CD14-positive monocyte (primary cell): ENCODE measurements around the gene PIGBOS1. TPM values are rescaled to one million over a fixed set of nuclear protein-coding genes. Genes with fewer than 3 reads are reported as not detected.

ENCODE experiments used
- DNase-seq, 3 donors: peaks; one replicate each; pipeline ENCODE4 v3.0.0-alpha.2; 2011 to 2022
- H2AFZ ChIP-seq: 2 replicates; pipeline ENCODE4 v1.6.0; 2012; ENCODE audit warnings: mild to moderate bottlenecking, low read depth, low read length, inconsistent platforms; ENCODE audit not compliant: insufficient read depth, poor library complexity, severe bottlenecking
- H3K27ac ChIP-seq, 2 donors: 1 replicate in 1 of 2; 2 replicates in 1 of 2; pipeline ENCODE4 v1.5.1; 2012 to 2013; ENCODE audit warnings: low read length in 2 of 2, control low read depth in 1 of 2, inconsistent platforms in 1 of 2, low read depth in 1 of 2, mild to moderate bottlenecking in 1 of 2
- H3K27me3 ChIP-seq, 2 donors: one replicate each; pipeline versions ENCODE4 v1.6.0 to v1.6.1; 2011 to 2013; ENCODE audit warnings: low read length in 2 of 2; ENCODE audit not compliant: control insufficient read depth in 2 of 2, insufficient read depth in 2 of 2
- H3K36me3 ChIP-seq, 2 donors: replicated peaks in 1 of 2; 1 replicate in 1 of 2; 2 replicates in 1 of 2; pipeline versions ENCODE4 v1.5.1 to v1.6.1; 2012 to 2013; ENCODE audit warnings: low read length in 2 of 2, control low read depth in 1 of 2, inconsistent platforms in 1 of 2, mild to moderate bottlenecking in 1 of 2; ENCODE audit not compliant: insufficient read depth in 2 of 2, control insufficient read depth in 1 of 2
- H3K4me1 ChIP-seq, 2 donors: 1 replicate in 1 of 2; 2 replicates in 1 of 2; pipeline versions ENCODE4 v1.5.1 to v1.6.1; 2012 to 2013; ENCODE audit warnings: low read length in 2 of 2, control low read depth in 1 of 2, inconsistent platforms in 1 of 2, mild to moderate bottlenecking in 1 of 2, moderate library complexity in 1 of 2; ENCODE audit not compliant: insufficient read depth in 2 of 2, control insufficient read depth in 1 of 2
- H3K4me2 ChIP-seq: replicated peaks from 2 replicates; pipeline ENCODE3; 2012; ENCODE audit warnings: low read length, moderate library complexity, mild to moderate bottlenecking; ENCODE audit not compliant: poor library complexity, severe bottlenecking; ENCODE audit errors: extremely low read depth
- H3K4me3 ChIP-seq, 3 experiments: fragments of 200-600 bp in 1 of 3; sonication (generic) in 1 of 3; replicated peaks in 1 of 3; 1 replicate in 2 of 3; 2 replicates in 1 of 3; pipeline ENCODE4 v1.5.1; 2011 to 2013; ENCODE audit warnings: low read length in 3 of 3, mild to moderate bottlenecking in 3 of 3, control low read depth in 2 of 3, low read depth in 2 of 3, inconsistent platforms in 1 of 3, moderate library complexity in 1 of 3
- H3K79me2 ChIP-seq: 2 replicates; pipeline ENCODE4 v1.6.0; 2012; ENCODE audit warnings: mild to moderate bottlenecking, control low read depth, inconsistent platforms, low read length, moderate library complexity; ENCODE audit not compliant: insufficient read depth
- H3K9ac ChIP-seq: 2 replicates; pipeline ENCODE4 v1.6.0; 2017; ENCODE audit warnings: low read length, mild to moderate bottlenecking; ENCODE audit not compliant: insufficient read depth, poor library complexity, severe bottlenecking
- H3K9me3 ChIP-seq, 2 donors: replicated peaks in 1 of 2; 1 replicate in 1 of 2; 2 replicates in 1 of 2; pipeline versions ENCODE4 v1.5.1 to v1.6.1; 2012 to 2013; ENCODE audit warnings: low read length in 2 of 2, control low read depth in 1 of 2; ENCODE audit not compliant: control insufficient read depth in 1 of 2, insufficient read depth in 1 of 2
- H4K20me1 ChIP-seq: 2 replicates; pipeline ENCODE4 v1.6.0; 2012; ENCODE audit warnings: mild to moderate bottlenecking, low read length, control low read depth, moderate library complexity; ENCODE audit not compliant: insufficient read depth
- H3K27ac Mint-ChIP-seq, 7 donors: one replicate each; pipeline ENCODE4 v1.8.0; 2020; ENCODE audit warnings: mild to moderate bottlenecking in 7 of 7, mixed read lengths in 7 of 7, moderate library complexity in 6 of 7, inconsistent platforms in 2 of 7
- H3K27me3 Mint-ChIP-seq, 3 donors: one replicate each; pipeline ENCODE4 v1.8.0; 2021 to 2022; ENCODE audit warnings: low read depth in 3 of 3, mild to moderate bottlenecking in 3 of 3, mixed read lengths in 3 of 3, moderate library complexity in 3 of 3, inconsistent platforms in 1 of 3
- H3K36me3 Mint-ChIP-seq, 2 donors: one replicate each; pipeline ENCODE4 v1.8.0; 2020; ENCODE audit warnings: mixed read lengths in 2 of 2, inconsistent platforms in 1 of 2, mild to moderate bottlenecking in 1 of 2
- H3K4me1 Mint-ChIP-seq: one replicate; pipeline ENCODE4 v1.8.0; 2020; ENCODE audit warnings: mild to moderate bottlenecking, mixed read lengths
- H3K4me3 Mint-ChIP-seq, 2 donors: one replicate each; pipeline ENCODE4 v1.8.0; 2020; ENCODE audit warnings: mild to moderate bottlenecking in 2 of 2, mixed read lengths in 2 of 2, moderate library complexity in 1 of 2
- H3K9me3 Mint-ChIP-seq, 7 donors: one replicate each; pipeline ENCODE4 v1.8.0; 2020 to 2022; ENCODE audit warnings: mixed read lengths in 7 of 7, mild to moderate bottlenecking in 6 of 7, moderate library complexity in 6 of 7, inconsistent platforms in 2 of 7
- WGBS: methylation state at CpG from one replicate; pipeline ENCODE4 v1.1.5; 2013; ENCODE audit warnings: missing lambda C conversion rate; ENCODE audit not compliant: insufficient coverage; 5-methylcytosine and 5-hydroxymethylcytosine counted together
- intact Hi-C, 2 donors: fragments of 100-400 bp; cut with micrococcal nuclease; formaldehyde crosslinking; loops; one replicate each; pipeline versions ENCODE4 v1.15.0 to v1.15.1; 2023
- polyA plus RNA-seq, 3 donors: library from polyadenylated mRNA; depleted of rRNA in 1 of 3; unstranded in 2 of 3; stranded (reverse) in 1 of 3; fragments of 300-500 nt in 2 of 3; fragments of >200 nt in 1 of 3; fragmentation: Illumina TruSeq in 2 of 3; gene quantifications; 1 replicate in 2 of 3; 2 replicates in 1 of 3; pipeline ENCODE4 v1.2.3, GENCODE V29; 2012 to 2021
- TF ChIP-seq, protein P1 (sequence below): fragments of 200-600 bp; IDR thresholded peaks from one replicate; pipeline ENCODE4 v1.8.0; 2022; ENCODE audit warnings: antibody characterized with exemption, mild to moderate bottlenecking

The PIGBOS1 gene
- polyA plus RNA-seq, 3 donors: 29.4 to 69.7 (median 67.3) TPM

- 93% methylated on average over 2 of the region's 2 CpGs for WGBS
- Histone ChIP-seq H3K27ac (no peak overlapping the region), H3K9me3 (no peaks in the 10 kb centered on the region), H3K4me2 (no peak overlapping the region), H4K20me1 (no peaks in the 10 kb centered on the region), H3K4me1 (peaks cover 13 to 15% of the 10 kb centered on the region in 2 donors), H3K36me3 (peaks cover 68 to 78% of the 10 kb centered on the region in 2 donors), H3K27me3 (no peaks in the 10 kb centered on the region), H3K79me2 (no peaks in the 10 kb centered on the region), H3K4me3 (no peak overlapping the region), H2AFZ (no peak overlapping the region), H3K9ac (no peak overlapping the region)
- peaks cover 20% of the 10 kb centered on the region for H3K4me1 Mint-ChIP-seq
- peaks cover 0 to 2% (median 0%) of the 10 kb centered on the region in 3 donors for H3K27me3 Mint-ChIP-seq
- intact Hi-C loops: no loop called here
- no peak for DNase-seq
- H3K9me3 Mint-ChIP-seq: no peaks in the 10 kb centered on the region
- H3K27ac Mint-ChIP-seq: peak overlapping the region in 2 of 7 donors; percentile 68 to 76
- H3K4me3 Mint-ChIP-seq: no peak overlapping the region
- TF ChIP-seq, protein P1, sequence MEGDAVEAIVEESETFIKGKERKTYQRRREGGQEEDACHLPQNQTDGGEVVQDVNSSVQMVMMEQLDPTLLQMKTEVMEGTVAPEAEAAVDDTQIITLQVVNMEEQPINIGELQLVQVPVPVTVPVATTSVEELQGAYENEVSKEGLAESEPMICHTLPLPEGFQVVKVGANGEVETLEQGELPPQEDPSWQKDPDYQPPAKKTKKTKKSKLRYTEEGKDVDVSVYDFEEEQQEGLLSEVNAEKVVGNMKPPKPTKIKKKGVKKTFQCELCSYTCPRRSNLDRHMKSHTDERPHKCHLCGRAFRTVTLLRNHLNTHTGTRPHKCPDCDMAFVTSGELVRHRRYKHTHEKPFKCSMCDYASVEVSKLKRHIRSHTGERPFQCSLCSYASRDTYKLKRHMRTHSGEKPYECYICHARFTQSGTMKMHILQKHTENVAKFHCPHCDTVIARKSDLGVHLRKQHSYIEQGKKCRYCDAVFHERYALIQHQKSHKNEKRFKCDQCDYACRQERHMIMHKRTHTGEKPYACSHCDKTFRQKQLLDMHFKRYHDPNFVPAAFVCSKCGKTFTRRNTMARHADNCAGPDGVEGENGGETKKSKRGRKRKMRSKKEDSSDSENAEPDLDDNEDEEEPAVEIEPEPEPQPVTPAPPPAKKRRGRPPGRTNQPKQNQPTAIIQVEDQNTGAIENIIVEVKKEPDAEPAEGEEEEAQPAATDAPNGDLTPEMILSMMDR: no peak
- peaks cover 63 to 68% of the 10 kb centered on the region in 2 donors for H3K36me3 Mint-ChIP-seq
These were observed 43.7 kb upstream of the PIGBOS1 start for GRCh38 chr15:55362641-55363040.

DNA sequence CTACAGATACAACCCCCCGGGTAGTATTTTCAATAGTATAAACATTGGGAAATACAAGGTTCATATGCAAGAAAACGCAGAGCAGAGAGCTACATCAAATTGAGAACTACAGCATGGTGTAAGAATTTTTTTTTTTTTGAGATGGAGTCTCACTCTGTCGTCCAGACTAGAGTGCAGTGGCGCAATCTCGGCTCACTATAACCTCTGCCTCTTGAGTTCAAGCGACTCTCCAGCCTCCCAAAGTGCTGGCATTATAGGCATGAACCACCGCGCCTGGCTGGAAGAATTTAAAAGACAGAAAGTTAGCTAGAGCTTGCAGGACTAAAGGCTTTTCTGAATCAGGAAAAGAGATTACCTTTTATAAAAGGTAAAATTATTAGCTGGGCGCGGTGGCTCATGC, 42.1 kb upstream of the PIGBOS1 start:
- peaks cover 73 to 79% of the 10 kb centered on the region in 2 donors for H3K36me3 Mint-ChIP-seq
- peaks cover 68 to 94% of the 10 kb centered on the region in 2 donors for H3K36me3 ChIP-seq
- TF ChIP-seq, protein P1: no peak

More for the DNA sequence above, 42.1 kb upstream of the PIGBOS1 start:
- Histone ChIP-seq H3K9ac (no peak overlapping the region), H3K9me3 (no peaks in the 10 kb centered on the region), H3K27ac (no peak overlapping the region), H3K79me2 (no peaks in the 10 kb centered on the region), H4K20me1 (no peaks in the 10 kb centered on the region), H2AFZ (no peak overlapping the region), H3K4me3 (no peak overlapping the region), H3K4me1 (no peaks in the 10 kb centered on the region), H3K27me3 (no peaks in the 10 kb centered on the region), H3K4me2 (no peak overlapping the region)
- Mint-ChIP-seq H3K9me3 (no peaks in the 10 kb centered on the region), H3K27me3 (peaks cover 0 to 2% (median 0%) of the 10 kb centered on the region in 3 donors), H3K27ac (no peak overlapping the region), H3K4me3 (no peak overlapping the region), H3K4me1 (peaks cover 7% of the 10 kb centered on the region)
- intact Hi-C loops: no loop called here
- DNase-seq: no peak
- no CpG with 5 or more reads among the region's 10 CpGs for WGBS
